ENCODE measurements around the gene GINS1. TPM values are rescaled to one million over a fixed set of nuclear protein-coding genes. Genes with fewer than 3 reads are reported as not detected.

GINS1 gene
- total and polyA plus RNA-seq, 10 donors, result 0.85 to 3.9 (median 2.7) TPM

GRCh38 chr20:25461786-25462545 is 54.5 kb downstream of the GINS1 start:
- Histone ChIP-seq H3K27me3 (replicated peaks in 1 of 7) (no peaks in the 10 kb centered on the region), H3K4me1 (no peaks in the 10 kb centered on the region), H3K9me3 (no peaks in the 10 kb centered on the region), H3K36me3 (peaks cover 0 to 47% (median 0%) of the 10 kb centered on the region in 6 donors), H3K27ac (no peak overlapping the region), H3K4me3 (no peak overlapping the region)
- TF ChIP-seq POLR2AphosphoS5 (IDR thresholded peaks at IDR 0.05), result no peak
- no peak for TF ChIP-seq POLR2A (IDR thresholded peaks at IDR 0.05)
- no peak for TF ChIP-seq CTCF (IDR thresholded peaks at IDR 0.05 in 8 of 11, conservative IDR thresholded peaks at IDR 0.05 in 3 of 11)
- DNase-seq, result peak; percentile 44
- intact Hi-C loops (cut with DNase I; ENCODE audit: low total_unique reads), result no loop called here
- 58 to 66% (median 61%) methylated on average over 18 of the region's 18 CpGs for WGBS, 5 donors

- no peaks in the 10 kb centered on the region for H3K9me3 ChIP-seq
- peak; percentile 44 for DNase-seq
- H3K4me3 ChIP-seq, result no peak overlapping the region
- no peaks in the 10 kb centered on the region for H3K27me3 ChIP-seq (replicated peaks in 1 of 7)
- H3K4me1 ChIP-seq, result no peaks in the 10 kb centered on the region
- peaks cover 0 to 53% (median 0%) of the 10 kb centered on the region in 6 donors for H3K36me3 ChIP-seq
- intact Hi-C loops (cut with DNase I; ENCODE audit: low total_unique reads), result no loop called here
- TF ChIP-seq CTCF (IDR thresholded peaks at IDR 0.05 in 8 of 11, conservative IDR thresholded peaks at IDR 0.05 in 3 of 11), result no peak
- no peak for TF ChIP-seq POLR2A (IDR thresholded peaks at IDR 0.05)
- TF ChIP-seq POLR2AphosphoS5 (IDR thresholded peaks at IDR 0.05), result no peak
- WGBS, 5 donors, result 69 to 85% (median 74%) methylated on average over 13 of the region's 13 CpGs
- H3K27ac ChIP-seq, result no peak overlapping the region
These were observed 57.2 kb downstream of the GINS1 start for GRCh38 chr20:25464501-25465242.

- intact Hi-C loops (cut with DNase I; ENCODE audit: low total_unique reads), result no loop called here
- no peaks in the 10 kb centered on the region for H3K27me3 ChIP-seq (replicated peaks in 1 of 7)
- DNase-seq, result peak; percentile 56
- H3K36me3 ChIP-seq, result peaks cover 0 to 53% (median 2%) of the 10 kb centered on the region in 6 donors
- no peaks in the 10 kb centered on the region for H3K9me3 ChIP-seq
- no peaks in the 10 kb centered on the region for H3K4me1 ChIP-seq
- H3K4me3 ChIP-seq, result no peak overlapping the region
- no peak overlapping the region for H3K27ac ChIP-seq
- 79 to 90% (median 86%) methylated on average over 6 to 15 of the region's 15 CpGs for WGBS, 5 donors
- TF ChIP-seq POLR2A (IDR thresholded peaks at IDR 0.05) (no peak), POLR2AphosphoS5 (IDR thresholded peaks at IDR 0.05) (no peak), CTCF (IDR thresholded peaks at IDR 0.05 in 8 of 11, conservative IDR thresholded peaks at IDR 0.05 in 3 of 11) (no peak)
These were observed 58.0 kb downstream of the GINS1 start for GRCh38 chr20:25465243-25466135.
